ENCODE data around the gene VIPAS39.

- TF ChIP-seq CTCF (IDR thresholded peaks at IDR 0.05; ENCODE audit: low read depth, low read length, missing input control) = no peak
- no peak for TF ChIP-seq FOXA1 (IDR thresholded peaks at IDR 0.05)
Observed at GRCh38 chr14:77498120-77498979, 40.9 kb upstream of the VIPAS39 start, which contains the start of gene ISM2.
